ENCODE results near the gene TCEANC.
"Not testable (repeated sequence)": the region's sequence is repeated elsewhere in the genome, so short reads cannot be mapped to it uniquely, and the experiment has no call there.

Gene TCEANC, protein sequence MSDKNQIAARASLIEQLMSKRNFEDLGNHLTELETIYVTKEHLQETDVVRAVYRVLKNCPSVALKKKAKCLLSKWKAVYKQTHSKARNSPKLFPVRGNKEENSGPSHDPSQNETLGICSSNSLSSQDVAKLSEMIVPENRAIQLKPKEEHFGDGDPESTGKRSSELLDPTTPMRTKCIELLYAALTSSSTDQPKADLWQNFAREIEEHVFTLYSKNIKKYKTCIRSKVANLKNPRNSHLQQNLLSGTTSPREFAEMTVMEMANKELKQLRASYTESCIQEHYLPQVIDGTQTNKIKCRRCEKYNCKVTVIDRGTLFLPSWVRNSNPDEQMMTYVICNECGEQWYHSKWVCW
- 9.5 to 14.9 (median 11.6) reads per million in 3 donors for total RNA-seq

GRCh38 chrX:13652850-13653693 lies at the start of gene TCEANC:
TCEANC (plus strand) TSS chrX:13653141; CDS start chrX:13662509, 9,368 bp downstream.
- Histone ChIP-seq H3K27me3 (replicated peaks; ENCODE audit: control insufficient read depth, insufficient read depth, low read length, poor library complexity, severe bottlenecking) (no peaks in the 10 kb centered on the region), H3K4me3 (ENCODE audit: insufficient read depth, low read depth, low read length, poor library complexity, severe bottlenecking) (peak within 1 kb of the TSS; percentile 76)
- DNase-seq = peak; percentile 88 to 97 (median 90)

DNA sequence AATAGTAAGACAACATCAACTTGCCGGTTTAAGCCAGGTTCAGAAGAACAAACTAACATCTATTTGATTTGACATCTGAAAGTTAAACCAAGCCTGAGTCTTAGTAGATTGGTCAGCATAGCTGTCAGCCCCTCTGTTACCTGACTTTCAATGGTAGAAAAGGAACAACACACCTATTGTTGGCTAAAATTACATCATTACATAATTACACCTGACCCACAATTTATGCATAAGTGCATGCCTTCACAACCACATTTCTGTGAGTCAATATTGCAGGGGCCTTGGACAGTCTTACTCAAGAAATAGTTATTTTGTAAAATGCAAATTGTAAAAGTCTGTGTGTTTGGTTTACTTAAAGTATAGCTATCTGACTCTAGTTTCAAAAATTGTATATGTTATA lies 47.3 kb upstream of the TCEANC start:
- Histone ChIP-seq H3K27ac (ENCODE audit: insufficient read depth, low read length, poor library complexity, severe bottlenecking) (no peak overlapping the region), H3K4me3 (ENCODE audit: insufficient read depth, low read depth, low read length, poor library complexity, severe bottlenecking) (no peak overlapping the region), H3K27me3 (replicated peaks; ENCODE audit: control insufficient read depth, insufficient read depth, low read length, poor library complexity, severe bottlenecking) (no peaks in the 10 kb centered on the region), H3K9me3 (ENCODE audit: control insufficient read depth, low read length) (no peaks in the 10 kb centered on the region), H3K36me3 (ENCODE audit: control insufficient read depth, insufficient read depth, low read length) (no peaks in the 10 kb centered on the region), H3K4me1 (ENCODE audit: control insufficient read depth, insufficient read depth, low read length, poor library complexity, severe bottlenecking) (no peaks in the 10 kb centered on the region)
- DNase-seq = no peak

More at GRCh38 chrX:13652850-13653693, at the start of gene TCEANC:
- no peaks in the 10 kb centered on the region for H3K4me1 ChIP-seq (ENCODE audit: control insufficient read depth, insufficient read depth, low read length, poor library complexity, severe bottlenecking)
- H3K27ac ChIP-seq (ENCODE audit: insufficient read depth, low read length, poor library complexity, severe bottlenecking) = peak within 1 kb of the TSS; percentile 93
- no peaks in the 10 kb centered on the region for H3K9me3 ChIP-seq (ENCODE audit: control insufficient read depth, low read length)
- H3K36me3 ChIP-seq (ENCODE audit: control insufficient read depth, insufficient read depth, low read length) = peaks cover 8% of the 10 kb centered on the region

- no peaks in the 10 kb centered on the region for H3K27me3 ChIP-seq (replicated peaks; ENCODE audit: control insufficient read depth, insufficient read depth, low read length, poor library complexity, severe bottlenecking)
- no peak for DNase-seq
- no peak overlapping the region for H3K4me3 ChIP-seq (ENCODE audit: insufficient read depth, low read depth, low read length, poor library complexity, severe bottlenecking)
- H3K27ac ChIP-seq (ENCODE audit: insufficient read depth, low read length, poor library complexity, severe bottlenecking) = no peak overlapping the region
- H3K9me3 ChIP-seq (ENCODE audit: control insufficient read depth, low read length) = no peaks in the 10 kb centered on the region
- H3K36me3 ChIP-seq (ENCODE audit: control insufficient read depth, insufficient read depth, low read length) = no peaks in the 10 kb centered on the region
- H3K4me1 ChIP-seq (ENCODE audit: control insufficient read depth, insufficient read depth, low read length, poor library complexity, severe bottlenecking) = no peaks in the 10 kb centered on the region
These were observed 45.5 kb upstream of the TCEANC start for GRCh38 chrX:13607331-13607995.

GRCh38 chrX:13607996-13608365 lies 45.0 kb upstream of the TCEANC start:
- Histone ChIP-seq H3K36me3 (ENCODE audit: control insufficient read depth, insufficient read depth, low read length) (no peaks in the 10 kb centered on the region), H3K27ac (ENCODE audit: insufficient read depth, low read length, poor library complexity, severe bottlenecking) (no peak overlapping the region), H3K27me3 (replicated peaks; ENCODE audit: control insufficient read depth, insufficient read depth, low read length, poor library complexity, severe bottlenecking) (no peaks in the 10 kb centered on the region), H3K4me1 (ENCODE audit: control insufficient read depth, insufficient read depth, low read length, poor library complexity, severe bottlenecking) (no peaks in the 10 kb centered on the region), H3K9me3 (ENCODE audit: control insufficient read depth, low read length) (no peaks in the 10 kb centered on the region), H3K4me3 (ENCODE audit: insufficient read depth, low read depth, low read length, poor library complexity, severe bottlenecking) (no peak overlapping the region)
- DNase-seq = no peak

GRCh38 chrX:13614154-13614553 lies 38.8 kb upstream of the TCEANC start:
- H3K4me1 ChIP-seq (ENCODE audit: control insufficient read depth, insufficient read depth, low read length, poor library complexity, severe bottlenecking) = no peaks in the 10 kb centered on the region
- H3K36me3 ChIP-seq (ENCODE audit: control insufficient read depth, insufficient read depth, low read length) = no peaks in the 10 kb centered on the region
- H3K27ac ChIP-seq (ENCODE audit: insufficient read depth, low read length, poor library complexity, severe bottlenecking) = no peak overlapping the region
- no peak overlapping the region for H3K4me3 ChIP-seq (ENCODE audit: insufficient read depth, low read depth, low read length, poor library complexity, severe bottlenecking)
- H3K27me3 ChIP-seq (replicated peaks; ENCODE audit: control insufficient read depth, insufficient read depth, low read length, poor library complexity, severe bottlenecking) = no peaks in the 10 kb centered on the region
- no peak for DNase-seq
- no peaks in the 10 kb centered on the region for H3K9me3 ChIP-seq (ENCODE audit: control insufficient read depth, low read length)

GRCh38 chrX:13620207-13620606 lies 32.7 kb upstream of the TCEANC start:
- Histone ChIP-seq H3K4me1 (ENCODE audit: control insufficient read depth, insufficient read depth, low read length, poor library complexity, severe bottlenecking) (no peaks in the 10 kb centered on the region), H3K27ac (ENCODE audit: insufficient read depth, low read length, poor library complexity, severe bottlenecking) (no peak overlapping the region), H3K36me3 (ENCODE audit: control insufficient read depth, insufficient read depth, low read length) (no peaks in the 10 kb centered on the region), H3K9me3 (ENCODE audit: control insufficient read depth, low read length) (no peaks in the 10 kb centered on the region), H3K27me3 (replicated peaks; ENCODE audit: control insufficient read depth, insufficient read depth, low read length, poor library complexity, severe bottlenecking) (no peaks in the 10 kb centered on the region), H3K4me3 (ENCODE audit: insufficient read depth, low read depth, low read length, poor library complexity, severe bottlenecking) (no peak overlapping the region)
- no peak for DNase-seq

DNA sequence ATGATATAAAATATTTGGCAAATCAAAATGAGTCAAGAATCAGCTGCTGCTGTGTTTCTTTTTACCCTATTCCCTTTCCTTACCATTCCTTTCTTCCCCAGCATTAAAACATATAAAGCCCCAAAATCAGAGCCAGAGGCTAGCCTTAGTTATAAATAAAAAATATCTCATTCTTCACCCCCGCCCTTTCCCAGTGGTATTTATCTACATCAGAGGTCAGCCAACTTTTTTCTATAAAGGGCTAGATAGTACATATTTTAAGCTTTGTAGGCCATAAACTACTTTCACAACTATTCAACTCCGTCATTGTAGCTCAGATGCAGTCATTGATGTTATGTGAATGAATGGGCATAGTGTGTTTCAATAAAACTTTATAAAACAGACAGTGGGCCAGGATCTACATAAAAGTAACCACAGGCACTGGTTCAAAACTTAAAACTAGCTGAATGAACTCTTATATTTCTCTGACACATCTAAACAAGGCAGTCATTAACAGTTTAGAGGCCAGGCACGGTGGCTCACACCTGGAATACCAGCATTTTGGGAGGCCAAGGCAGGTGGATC lies 30.5 kb upstream of the TCEANC start:
- Histone ChIP-seq H3K27me3 (replicated peaks; ENCODE audit: control insufficient read depth, insufficient read depth, low read length, poor library complexity, severe bottlenecking) (no peaks in the 10 kb centered on the region), H3K4me3 (ENCODE audit: insufficient read depth, low read depth, low read length, poor library complexity, severe bottlenecking) (no peak overlapping the region), H3K36me3 (ENCODE audit: control insufficient read depth, insufficient read depth, low read length) (no peaks in the 10 kb centered on the region), H3K9me3 (ENCODE audit: control insufficient read depth, low read length) (no peaks in the 10 kb centered on the region), H3K27ac (ENCODE audit: insufficient read depth, low read length, poor library complexity, severe bottlenecking) (no peak overlapping the region), H3K4me1 (ENCODE audit: control insufficient read depth, insufficient read depth, low read length, poor library complexity, severe bottlenecking) (no peaks in the 10 kb centered on the region)
- DNase-seq = no peak

DNA sequence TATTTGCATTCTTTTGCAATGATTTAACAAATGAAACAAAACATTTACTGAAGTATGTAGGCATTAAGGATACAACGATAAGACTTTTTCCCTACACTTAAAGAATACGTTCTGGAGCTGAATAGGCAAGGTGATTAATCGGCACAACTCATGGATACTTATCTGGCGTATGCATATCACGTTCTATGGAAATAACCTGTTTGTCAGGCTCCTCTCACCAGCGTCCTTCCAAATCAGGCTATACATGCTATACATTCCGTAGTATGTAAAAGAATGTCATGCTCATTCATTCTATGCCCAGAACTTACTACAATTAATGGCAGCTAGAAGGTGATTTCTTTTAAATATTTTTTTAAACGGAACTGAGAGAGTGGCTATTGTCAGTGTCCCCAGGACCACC lies 25.6 kb upstream of the TCEANC start:
- Histone ChIP-seq H3K27me3 (replicated peaks; ENCODE audit: control insufficient read depth, insufficient read depth, low read length, poor library complexity, severe bottlenecking) (no peaks in the 10 kb centered on the region), H3K36me3 (ENCODE audit: control insufficient read depth, insufficient read depth, low read length) (no peaks in the 10 kb centered on the region), H3K9me3 (ENCODE audit: control insufficient read depth, low read length) (no peaks in the 10 kb centered on the region), H3K4me3 (ENCODE audit: insufficient read depth, low read depth, low read length, poor library complexity, severe bottlenecking) (no peak overlapping the region), H3K4me1 (ENCODE audit: control insufficient read depth, insufficient read depth, low read length, poor library complexity, severe bottlenecking) (no peaks in the 10 kb centered on the region), H3K27ac (ENCODE audit: insufficient read depth, low read length, poor library complexity, severe bottlenecking) (no peak overlapping the region)
- DNase-seq = no peak

DNA sequence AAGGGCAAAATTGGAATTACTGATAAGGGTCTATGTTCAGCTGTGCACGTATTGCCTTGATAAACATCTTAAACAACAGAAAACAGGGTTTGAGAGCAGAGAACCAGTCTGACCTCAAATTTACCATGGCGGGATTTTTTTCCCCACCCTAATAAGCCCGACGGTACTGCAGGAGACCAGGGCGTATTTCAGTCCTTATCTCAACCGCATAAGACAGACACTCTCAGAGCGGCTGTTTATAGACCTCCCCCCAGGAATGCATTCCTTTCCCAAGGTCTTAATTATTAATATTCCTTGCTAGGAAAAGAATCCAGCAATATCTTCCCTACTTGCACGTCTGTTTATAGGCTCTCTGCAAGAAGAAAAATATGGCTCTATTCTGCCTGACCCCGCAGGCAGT lies 15.7 kb upstream of the TCEANC start:
- not testable (repeated sequence) for H3K27me3 ChIP-seq (replicated peaks; ENCODE audit: control insufficient read depth, insufficient read depth, low read length, poor library complexity, severe bottlenecking); H3K4me3 ChIP-seq (ENCODE audit: insufficient read depth, low read depth, low read length, poor library complexity, severe bottlenecking); H3K27ac ChIP-seq (ENCODE audit: insufficient read depth, low read length, poor library complexity, severe bottlenecking); H3K9me3 ChIP-seq (ENCODE audit: control insufficient read depth, low read length); H3K36me3 ChIP-seq (ENCODE audit: control insufficient read depth, insufficient read depth, low read length); H3K4me1 ChIP-seq (ENCODE audit: control insufficient read depth, insufficient read depth, low read length, poor library complexity, severe bottlenecking); DNase-seq

Data from effector memory CD4-positive, alpha-beta T cell (primary cell).